Measurements from ENCODE around the gene GAB1.

The GAB1 gene

DNA sequence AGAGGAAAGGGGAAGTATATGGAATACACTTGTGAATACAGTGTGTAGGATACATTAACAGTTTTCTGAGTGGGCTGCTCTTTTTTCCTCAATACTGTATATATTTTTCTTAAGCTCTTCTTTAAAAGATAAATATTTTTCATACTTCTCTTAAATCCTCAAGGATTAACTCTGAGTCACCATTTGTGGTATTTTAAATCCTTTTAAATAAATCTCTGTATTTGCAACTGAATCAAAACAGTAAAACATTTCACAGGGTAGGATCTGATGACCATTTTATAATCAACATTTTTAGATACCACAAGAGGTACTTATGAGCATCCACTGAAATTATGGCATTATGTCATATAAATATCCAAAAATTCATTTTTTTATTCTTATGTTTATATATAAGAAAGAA lies 87.6 kb downstream of the GAB1 start:
- DNase-seq, result no peak

DNA sequence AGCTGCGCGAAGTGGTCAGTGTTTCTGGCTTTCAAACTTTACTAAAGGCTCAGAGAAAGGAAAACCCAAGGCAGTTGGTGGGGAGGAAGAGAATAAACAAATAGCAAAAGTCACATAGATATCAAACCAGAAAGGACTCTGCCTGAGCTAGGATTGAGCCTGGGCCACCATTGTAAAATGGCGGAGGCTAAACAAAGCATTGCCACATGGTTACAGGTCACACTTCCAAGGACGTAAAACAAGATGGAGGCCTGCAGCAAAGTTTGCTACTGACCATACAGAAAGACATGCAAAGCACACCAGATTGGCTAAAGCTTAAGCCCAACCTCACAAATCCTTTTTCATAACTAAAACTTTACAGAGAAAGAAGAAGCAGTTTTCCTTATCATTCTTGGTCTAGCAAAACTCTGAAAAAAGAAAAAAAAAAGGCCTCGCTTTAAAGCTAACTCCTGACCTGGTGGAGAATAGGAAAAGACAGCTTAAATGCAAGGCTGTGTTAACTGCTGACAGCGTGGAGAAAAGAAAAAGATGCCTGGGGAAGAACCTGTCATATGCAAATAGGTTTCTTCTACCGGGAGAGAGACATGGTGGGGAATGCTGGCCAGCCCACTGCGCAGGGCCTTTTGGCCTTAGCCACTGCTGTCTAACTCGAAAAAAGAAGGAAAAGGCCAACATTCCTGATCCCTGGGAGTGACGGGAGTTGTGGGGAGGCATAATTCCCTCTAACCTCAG lies 95.0 kb downstream of the GAB1 start:
- DNase-seq, result no peak

DNA sequence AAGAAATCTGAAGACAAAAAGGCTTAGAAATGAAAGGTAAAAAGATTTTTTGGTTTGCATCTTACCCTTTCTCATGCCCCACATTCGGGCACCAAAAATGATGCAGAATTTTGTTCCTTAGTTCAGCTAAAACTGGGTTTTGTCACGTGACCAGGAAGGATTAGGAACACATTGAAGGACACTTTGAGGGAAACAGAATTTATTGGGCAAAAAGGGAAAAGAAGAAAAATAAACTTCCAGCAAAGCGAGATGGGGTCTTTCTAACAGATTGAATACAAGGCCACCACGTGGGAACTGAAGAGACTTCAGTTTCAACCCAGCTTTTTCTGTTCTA lies 95.5 kb downstream of the GAB1 start:
- no peak for DNase-seq

DNA sequence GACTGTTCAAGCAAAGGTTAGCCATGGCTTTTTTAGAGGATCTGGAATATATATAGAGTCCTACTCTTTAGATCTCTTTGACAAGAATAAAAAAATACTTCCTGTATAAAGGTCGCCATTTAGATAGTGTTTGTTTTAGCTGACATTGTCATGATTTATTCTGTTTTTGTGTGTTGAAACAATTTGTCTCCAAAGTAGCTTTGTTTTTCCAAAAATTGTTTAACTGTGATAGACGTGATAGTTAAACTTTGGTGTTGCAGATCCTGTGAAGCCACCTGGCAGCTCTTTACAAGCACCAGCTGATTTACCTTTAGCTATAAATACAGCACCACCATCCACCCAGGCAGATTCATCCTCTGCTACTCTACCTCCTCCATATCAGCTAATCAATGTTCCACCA lies 96.6 kb downstream of the GAB1 start:
- no peak for DNase-seq

- DNase-seq, result no peak
Observed at GRCh38 chr4:143435955-143436354, 99.3 kb downstream of the GAB1 start.

DNA sequence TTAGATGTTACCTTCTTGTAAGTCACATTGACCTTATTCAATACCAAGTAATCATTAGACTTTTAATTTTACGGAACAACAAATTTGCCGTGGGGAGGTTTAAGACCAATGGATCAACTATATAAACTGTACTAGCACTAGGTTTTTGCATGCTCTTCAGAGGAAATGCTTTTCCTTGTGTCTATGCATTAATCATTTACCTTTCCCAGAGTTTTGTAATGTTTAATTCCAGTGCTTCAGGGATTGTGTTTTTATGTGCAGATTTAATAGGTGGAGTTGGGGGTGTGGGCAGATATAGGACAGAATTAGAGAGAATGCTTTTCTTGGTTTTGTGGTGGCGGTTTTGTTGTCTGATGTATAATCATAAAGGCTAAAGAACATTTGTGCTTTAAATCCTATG lies 100.8 kb downstream of the GAB1 start:
- no peak for DNase-seq

DNA sequence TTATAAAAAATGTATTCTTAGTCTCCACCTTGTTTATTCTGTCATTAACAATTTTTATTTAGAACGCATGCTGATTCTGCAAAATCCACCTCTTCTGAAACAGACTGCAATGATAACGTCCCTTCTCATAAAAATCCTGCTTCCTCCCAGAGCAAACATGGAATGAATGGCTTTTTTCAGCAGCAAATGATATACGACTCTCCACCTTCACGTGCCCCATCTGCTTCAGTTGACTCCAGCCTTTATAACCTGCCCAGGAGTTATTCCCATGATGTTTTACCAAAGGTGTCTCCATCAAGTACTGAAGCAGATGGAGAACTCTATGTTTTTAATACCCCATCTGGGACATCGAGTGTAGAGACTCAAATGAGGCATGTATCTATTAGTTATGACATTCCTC lies 101.3 kb downstream of the GAB1 start:
- DNase-seq, result no peak

GRCh38 chr4:143438710-143439109 lies 102.0 kb downstream of the GAB1 start:
- no peak for DNase-seq

DNA sequence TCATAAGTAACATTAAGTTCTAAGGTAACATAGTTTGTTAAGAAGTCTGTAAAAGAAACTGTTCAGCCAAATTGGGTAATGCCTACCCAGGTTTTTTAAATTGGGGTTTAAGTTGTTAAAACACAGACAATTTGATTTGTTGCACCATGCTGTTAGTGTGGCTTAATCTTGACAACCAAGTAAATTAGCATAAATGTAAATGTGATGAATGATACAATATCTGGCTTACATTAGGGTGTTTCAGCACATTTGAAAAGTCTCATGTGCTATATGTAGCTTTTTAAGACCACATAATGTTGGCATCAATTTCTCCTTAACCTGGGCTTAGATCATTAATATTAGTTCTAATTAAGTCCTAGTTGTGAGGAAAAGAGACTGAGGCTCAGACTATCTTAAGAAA lies 104.4 kb downstream of the GAB1 start:
- no peak for DNase-seq

DNA sequence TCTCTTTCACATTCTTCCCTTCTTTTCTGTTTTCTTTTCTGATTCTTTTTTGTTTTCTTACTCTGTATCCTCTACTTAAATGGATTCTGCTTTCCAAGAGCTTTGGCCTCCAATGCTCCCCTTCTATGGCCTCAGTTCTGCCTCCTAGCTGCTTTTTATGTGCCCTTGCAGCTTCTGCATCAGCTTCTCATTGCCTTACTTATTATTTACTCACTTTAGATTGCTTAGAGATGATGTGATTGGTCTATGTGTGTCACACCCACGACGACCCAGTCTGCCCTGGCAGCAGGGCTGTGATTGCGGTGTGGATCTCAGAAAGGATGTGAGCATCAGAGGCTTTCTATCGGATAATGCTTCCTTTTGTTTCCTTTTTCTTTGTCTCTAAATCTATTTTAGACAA lies 105.0 kb downstream of the GAB1 start:
- DNase-seq, result no peak

DNA sequence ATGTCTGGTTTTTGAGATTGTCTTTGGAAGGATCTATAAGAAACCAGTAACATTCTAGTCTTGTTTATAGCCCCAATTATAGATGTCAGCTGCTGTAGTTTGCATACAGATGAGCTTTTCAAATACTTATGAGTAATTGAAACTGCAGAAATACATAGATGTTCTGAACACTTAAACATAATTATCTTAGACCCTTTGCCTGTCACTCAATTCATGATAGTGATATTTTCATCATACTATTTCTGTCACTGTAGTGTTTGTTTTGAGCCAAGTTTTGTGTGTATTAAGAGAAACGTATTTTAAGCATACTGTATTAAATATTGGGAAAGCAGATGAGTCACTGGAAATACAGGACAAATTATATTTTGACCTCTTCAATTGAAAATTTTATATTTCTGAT lies 107.1 kb downstream of the GAB1 start:
- no peak for DNase-seq

DNA sequence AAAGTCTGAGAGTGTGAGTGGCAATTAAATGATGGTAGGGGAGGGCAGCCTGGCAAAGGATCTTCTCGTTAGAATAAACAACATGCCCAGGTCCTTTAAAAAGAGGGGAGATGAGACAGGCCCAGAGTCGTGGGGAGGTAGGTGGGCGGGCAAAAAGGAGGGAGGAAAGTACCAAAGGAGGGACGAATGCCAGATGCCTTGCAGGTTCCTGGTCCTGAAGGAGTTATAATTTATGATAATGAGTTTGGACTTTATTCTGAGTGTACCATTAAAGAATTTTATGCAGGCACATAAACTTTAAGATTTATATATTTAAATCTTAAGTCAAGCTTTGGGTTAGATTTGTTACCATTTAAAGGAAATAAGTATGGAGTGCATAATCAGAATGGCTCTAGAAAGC lies 114.5 kb downstream of the GAB1 start:
- DNase-seq, result no peak

GRCh38 chr4:143455211-143455610 lies 118.5 kb downstream of the GAB1 start:
- no peak for DNase-seq

- no peak for DNase-seq
Observed at GRCh38 chr4:143458966-143459365, 122.3 kb downstream of the GAB1 start.

DNA sequence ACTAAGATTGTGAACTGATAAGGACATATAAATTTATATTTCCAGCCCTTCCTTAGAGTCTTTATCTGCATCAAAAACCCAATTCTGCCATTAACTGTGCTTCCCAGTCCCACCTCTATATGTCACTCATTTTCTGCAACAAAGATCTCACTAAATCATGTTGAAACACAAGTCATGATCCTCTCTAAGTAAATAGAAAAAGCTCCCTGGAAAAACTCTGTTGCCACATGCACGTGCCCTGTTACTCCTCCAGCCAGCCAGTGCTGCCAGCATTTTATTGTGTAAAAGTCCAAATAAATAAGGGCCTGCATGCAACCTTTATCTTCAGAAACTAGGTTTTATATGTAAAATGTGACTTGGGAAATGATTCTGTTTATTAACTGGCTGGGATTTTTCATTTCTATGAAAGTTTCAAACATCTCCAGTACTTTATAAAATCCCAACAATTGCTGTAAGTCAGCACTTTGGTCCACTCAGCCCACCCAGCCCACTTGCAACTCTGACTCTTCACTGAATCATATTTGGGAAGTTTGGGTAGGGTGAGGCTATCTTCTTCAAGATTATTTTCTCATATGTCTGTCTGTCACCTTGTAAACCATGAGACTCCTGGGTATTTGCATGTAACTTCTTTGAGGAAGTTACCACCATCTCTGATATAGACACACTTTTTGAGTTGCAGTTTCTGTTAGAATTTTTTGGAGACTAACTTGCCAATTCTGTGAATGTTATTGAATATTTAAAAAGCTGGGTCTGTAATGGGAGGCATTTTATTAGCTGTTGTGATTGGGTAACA lies 136.9 kb downstream of the GAB1 start:
- DNase-seq, result no peak

DNA sequence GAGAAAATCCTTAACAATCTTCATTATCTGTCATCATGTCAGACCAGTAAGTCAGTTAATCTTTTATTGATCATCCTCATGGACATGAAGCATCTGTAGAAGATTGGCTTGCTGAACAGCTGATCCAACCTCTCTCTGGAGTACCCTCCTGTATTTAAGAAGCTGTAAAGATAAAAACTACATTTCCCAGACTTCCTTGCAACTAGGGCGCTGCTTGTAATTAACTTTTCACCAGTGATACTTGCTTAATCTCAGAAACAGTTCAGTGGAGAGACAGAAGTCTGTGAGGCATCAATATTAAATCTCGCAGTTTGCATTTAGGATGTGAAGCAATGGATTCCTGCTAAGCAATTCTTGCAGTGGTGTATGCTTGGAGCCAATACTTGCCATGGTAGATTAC lies 140.8 kb downstream of the GAB1 start:
- DNase-seq, result no peak

DNA sequence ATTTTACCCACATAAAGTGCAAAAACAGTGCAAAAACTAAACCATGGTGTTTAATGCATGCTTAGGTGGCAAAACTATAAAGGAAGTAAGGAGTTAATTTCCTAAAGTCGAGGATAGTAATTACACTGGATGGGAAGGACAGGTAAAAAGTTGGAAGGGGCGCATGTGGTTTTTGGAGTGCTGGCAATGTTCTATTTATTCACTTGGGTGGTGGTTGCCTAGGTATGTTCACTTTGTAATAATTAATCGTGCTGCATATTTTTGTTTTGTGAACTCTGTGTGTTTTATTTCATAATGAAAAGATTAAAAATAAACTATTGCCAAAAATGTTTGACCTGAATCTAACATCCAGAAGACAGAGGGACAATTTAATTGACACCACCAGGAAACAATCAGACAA lies 144.7 kb downstream of the GAB1 start:
- no peak for DNase-seq

GRCh38 chr4:143482840-143483239 lies 146.2 kb downstream of the GAB1 start:
- DNase-seq, result no peak

DNA sequence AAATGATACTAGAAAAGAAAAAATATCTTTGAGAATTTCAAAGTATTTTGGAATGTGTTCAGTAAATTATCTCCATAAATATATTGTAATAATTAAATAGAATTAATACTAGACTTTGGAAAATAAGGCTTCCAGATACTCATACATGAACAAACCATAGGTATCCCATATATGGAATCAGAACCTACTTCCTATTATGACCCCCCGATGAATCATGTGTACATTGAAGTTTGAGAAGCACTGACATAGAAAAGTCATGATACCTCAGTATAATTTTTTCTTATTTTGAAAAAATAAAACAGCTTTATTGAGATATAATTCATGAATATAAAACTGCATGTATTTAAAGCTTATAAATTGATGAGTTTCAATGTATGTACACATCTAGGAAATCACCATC lies 149.6 kb downstream of the GAB1 start:
- DNase-seq, result no peak

- DNase-seq, result no peak
Observed at GRCh38 chr4:143488687-143489086, 152.0 kb downstream of the GAB1 start.

GRCh38 chr4:143489106-143489505 lies 152.4 kb downstream of the GAB1 start:
- no peak for DNase-seq

GRCh38 chr4:143498021-143498420 lies 161.3 kb downstream of the GAB1 start:
- no peak for DNase-seq

GRCh38 chr4:143502231-143502630 lies 165.6 kb downstream of the GAB1 start:
- DNase-seq, result no peak

GRCh38 chr4:143506031-143506430 lies 169.4 kb downstream of the GAB1 start:
- DNase-seq, result no peak

GRCh38 chr4:143511906-143512305 lies 175.2 kb downstream of the GAB1 start:
- DNase-seq, result no peak
